ENCODE results near the gene RTL10.
"Not testable (repeated sequence)": the region's sequence is repeated elsewhere in the genome, so short reads cannot be mapped to it uniquely, and the experiment has no call there.

RTL10 gene

DNA sequence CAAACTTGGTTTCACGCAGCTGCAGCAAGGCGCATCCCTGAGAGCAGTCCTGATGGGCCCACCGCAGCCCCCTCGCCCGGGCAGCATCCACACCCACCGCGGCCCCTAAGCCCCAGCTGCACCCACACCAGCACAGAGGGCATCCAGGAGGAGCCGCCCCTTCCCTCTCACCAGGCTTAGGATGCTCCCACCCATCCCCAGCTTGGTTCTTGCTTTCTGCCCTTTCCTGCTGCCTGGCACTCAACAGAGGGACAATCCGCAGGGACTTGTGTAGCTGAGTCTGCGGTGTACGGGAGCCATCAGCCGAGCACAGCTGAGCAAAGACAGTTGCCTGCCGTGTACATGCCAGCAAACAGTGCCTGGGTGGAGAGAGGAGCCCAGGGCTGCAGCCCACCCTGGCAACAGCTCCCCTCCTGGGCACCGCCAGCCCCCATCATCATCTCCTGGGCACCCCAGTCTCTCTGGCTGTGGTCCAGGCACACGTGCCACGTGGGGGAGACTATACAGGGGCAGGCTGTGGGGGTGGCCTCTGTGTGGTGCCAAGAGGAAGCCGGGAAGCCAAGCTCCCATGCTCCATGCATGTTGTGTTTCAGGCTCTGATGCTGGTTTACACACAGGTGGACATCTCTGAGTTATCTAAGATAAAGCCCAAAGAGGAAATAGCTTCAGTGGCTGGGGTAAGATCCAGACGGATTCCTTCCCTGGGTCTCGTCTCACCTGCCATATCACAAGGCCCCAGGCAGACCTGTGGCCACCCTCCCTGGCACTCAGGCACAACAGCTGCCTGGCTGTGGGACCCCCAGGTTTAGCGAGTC lies 36.0 kb upstream of the RTL10 start:
- DNase-seq, result no peak

DNA sequence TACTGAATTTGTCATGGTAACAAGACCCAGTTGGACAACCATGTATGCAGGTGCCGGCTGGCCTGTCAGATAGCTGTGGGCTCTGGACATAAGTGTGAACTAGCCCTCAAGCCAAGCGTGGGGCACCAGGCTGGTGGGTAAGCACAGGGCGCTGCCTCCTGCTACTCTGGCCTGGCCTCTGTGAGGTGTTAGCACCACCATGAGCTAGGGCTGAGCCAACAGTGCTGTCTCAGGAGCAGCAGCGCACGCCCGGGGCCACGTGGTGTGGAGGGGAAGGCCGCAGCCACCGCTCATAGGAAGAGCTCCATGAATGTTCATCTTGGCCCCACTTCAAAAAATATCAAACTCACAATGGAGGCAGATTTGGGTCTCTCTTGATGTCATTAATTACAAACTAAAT lies 35.3 kb upstream of the RTL10 start:
- no peak for DNase-seq

DNA sequence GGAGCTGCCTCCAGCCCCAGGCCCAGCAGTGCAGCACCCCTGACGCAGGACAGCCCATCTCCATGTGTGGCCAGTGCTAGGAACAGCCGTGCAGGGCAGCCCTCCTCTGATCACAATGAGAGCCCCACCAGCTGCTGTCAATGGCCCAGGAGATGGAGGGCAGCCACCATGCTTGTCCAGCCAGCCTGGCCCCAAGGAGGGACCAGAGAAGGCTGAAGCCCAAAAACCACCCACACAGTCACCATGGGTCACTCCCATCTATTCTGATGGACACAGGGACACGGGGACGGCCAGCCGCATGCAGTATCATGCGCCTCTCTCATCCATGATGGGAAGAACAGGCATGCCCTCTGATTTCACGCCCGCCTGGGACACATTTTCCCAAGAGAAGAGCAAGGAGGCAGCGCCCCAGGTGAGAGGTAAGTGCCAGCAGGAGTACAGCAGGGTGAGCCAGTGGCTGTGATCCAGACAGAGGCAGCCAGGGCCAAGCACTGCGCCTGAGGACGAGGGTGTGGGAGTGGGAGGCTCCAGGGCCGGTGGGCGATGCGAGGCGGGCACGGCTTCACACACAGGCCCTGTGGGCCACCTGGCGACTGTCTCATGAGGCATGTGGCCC lies 33.6 kb upstream of the RTL10 start:
- DNase-seq, result no peak

DNA sequence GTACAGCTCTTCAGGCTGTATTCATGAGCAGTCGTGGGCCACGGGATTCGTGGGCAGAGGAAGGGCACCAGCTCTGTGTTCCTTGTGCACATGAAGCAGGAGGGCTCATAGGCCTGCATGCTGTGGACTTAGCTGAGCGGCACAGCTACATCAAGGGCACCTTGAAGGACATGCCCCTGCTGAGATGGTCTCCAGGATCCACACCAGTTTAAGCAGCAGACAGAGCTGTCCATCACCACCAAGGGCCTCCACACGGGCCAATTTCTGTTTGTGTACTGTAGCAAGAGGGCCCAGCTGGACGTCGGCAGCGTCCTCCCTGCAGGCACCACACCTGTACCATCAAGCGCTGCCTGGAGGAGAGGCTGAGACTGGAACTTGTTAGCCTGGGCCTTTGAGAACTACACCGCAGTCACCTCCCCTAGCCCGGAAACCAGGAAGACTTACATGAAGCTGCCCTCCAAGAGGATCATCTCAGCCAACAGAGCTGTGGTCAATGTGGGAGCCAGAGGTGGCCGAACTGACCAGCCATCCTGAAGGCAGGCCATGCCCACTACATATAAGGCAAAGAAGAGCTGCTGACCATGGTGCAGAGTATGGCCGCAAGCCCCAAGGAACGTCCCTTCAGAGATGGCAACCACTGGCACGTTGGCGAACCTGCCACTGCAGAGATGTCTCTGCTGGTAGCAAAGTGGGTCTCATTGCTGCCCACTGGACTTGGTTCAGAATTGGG lies 32.7 kb upstream of the RTL10 start:
- DNase-seq, result no peak

DNA sequence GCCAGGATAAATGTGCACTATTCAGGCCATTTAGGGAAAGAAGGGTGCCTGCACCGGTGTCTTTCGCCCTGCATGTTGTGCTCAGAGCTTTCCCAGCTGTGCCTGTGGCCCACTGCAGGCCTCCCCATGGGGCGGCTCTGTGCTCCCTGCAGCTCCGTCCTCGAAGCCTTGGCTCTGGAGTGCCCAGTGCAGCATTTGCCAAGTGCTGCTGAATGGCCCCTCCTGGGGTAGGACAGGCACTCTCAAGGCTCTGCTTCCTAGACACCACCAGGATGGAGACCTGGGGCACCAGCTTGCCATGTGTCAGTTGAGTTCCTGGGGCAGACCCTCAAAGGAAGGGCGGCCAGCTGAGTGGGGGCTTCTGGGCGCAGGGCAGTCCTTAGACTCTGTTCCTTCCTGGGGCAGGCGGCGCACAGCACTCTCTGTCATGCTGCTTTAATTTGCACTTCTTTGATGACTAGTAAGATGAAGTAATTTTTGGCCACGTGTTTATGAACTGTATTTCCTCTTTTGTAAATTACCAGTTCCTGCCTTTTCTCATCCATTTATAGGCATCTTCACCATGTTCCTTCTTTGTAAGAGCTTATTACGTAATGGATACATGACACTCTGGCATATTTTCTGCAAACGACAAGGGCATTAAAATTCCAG lies 32.1 kb upstream of the RTL10 start:
- DNase-seq, result no peak

DNA sequence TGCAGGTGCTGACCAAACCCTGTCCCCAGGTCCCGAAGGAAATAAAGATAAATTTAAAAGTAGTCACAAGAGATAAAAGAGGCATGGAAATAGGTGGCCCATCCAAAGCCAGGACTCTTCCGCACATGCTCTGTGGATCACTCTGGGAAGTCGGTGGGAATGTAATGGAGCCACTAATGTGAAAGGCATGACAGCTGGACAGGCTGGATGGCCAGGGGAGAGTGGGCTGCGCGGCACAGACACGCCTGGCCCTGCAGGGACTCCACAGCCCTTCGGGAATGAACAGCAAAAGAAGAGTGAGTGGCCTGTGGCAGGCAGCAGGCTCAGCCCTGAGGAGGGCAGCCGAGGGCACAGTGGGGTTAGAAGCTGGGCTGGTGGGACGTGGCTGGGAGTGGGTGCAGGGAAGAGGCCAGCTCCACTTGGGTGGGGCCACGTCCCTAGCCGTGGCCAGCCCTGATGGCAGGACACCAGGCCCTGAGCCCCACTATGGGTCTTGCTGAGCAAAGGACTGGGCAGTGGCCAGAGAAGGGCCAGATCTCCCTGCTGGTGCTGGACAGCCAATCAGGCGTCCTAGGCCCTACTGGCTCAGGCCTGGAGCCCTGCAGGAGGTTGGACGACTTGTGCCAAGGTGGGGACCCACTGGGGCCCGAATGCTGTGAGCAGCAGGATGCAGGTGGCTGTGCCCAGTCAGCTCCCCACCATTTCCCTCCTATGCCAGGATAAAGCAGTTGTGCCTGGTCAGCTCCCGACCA lies 31.3 kb upstream of the RTL10 start:
- DNase-seq, result no peak

DNA sequence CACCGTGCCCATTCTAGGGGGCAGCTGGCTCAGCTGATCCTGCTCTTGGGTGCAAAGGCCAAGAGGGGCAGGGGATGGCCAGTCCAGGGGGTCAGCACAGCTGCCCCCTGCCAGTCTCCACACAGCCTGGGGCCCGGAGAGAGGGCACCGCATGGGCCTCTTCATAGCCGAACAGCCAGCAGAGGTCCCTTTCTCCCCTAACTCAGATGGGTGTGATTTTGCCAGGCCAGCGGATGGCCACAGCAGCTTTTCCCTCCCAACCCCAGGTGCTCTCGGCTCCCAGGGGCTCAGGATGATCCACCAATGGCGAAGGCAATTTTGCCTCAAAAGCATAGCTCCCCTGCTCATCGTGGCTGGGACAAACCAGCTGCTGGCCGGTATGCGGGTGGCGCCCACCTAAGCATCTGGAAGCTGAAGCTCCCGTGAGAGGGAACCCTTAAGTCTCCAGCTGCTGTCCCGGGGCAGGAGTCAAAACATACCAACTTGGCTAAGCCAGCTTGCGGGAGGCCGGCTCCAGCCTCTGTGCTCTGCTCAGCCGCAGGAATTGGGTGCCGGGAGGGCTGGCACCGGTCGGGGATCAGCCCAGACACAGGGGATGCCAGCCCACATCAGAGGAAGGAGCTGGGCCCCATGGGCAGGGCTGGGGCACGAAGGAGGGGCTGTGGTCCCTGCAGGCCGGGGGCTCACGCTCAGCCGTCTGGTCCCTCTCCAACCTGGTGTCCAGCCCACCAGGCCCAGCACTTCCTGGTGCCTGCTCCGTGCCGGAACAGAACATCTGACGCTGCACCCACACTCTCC lies 30.5 kb upstream of the RTL10 start:
- DNase-seq, result no peak

DNA sequence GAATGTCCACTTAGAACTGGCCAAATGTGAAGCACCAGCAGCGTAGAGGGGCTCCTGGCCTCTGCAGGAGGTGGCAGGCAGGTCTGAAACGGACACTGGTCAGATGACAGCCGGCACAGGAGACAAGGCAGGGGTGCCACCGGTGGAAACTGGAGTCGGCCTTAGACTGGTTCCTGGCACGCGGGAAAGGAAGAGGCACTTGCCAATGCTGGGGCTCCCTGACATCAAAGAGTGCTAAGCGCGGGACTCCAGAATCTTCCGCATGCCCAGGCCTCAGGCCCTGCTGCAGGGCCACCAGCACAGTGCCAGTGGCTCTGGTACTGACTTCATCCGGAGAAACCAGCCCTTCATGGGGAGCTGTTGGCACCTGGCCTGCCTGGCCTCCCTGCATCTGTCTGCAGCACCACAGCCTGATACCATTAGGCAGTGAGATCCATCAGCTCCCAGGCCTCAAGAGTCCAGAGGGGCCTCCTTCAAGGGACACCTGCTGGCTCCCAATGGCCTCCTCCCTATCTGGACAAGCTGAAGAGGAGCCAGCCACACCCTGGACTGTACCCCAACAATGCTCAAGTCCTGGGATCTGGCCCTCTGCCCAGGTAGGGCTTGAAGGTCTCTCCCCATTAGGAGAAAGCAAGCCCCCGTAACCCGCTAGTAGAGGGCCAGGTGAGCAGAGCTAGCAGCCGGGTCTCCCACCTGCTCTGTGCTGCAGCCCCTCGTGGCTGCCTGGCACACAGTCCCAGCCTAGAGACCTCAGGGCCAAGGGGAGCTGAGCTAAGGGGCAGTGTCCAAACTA lies 29.7 kb upstream of the RTL10 start:
- no peak for DNase-seq

DNA sequence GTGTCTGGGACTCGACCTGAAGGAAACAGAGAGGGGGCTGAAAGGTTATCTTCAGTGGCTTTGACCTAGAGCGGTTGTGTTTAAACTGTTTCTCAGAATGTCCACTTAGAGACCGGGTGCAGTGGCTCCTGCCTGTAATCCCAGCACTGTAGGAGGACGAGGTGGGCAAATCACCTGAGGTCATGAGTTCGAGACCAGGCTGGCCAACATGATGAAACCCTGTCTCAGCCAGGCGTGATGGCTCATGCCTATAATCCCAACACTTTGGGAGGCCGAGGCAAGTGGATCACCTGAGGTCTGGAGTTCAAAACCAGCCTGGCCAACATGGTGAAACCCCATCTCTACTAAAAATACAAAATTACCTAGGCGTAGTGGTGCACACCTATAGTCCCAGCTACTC lies 28.8 kb upstream of the RTL10 start:
- not testable (repeated sequence) for DNase-seq

DNA sequence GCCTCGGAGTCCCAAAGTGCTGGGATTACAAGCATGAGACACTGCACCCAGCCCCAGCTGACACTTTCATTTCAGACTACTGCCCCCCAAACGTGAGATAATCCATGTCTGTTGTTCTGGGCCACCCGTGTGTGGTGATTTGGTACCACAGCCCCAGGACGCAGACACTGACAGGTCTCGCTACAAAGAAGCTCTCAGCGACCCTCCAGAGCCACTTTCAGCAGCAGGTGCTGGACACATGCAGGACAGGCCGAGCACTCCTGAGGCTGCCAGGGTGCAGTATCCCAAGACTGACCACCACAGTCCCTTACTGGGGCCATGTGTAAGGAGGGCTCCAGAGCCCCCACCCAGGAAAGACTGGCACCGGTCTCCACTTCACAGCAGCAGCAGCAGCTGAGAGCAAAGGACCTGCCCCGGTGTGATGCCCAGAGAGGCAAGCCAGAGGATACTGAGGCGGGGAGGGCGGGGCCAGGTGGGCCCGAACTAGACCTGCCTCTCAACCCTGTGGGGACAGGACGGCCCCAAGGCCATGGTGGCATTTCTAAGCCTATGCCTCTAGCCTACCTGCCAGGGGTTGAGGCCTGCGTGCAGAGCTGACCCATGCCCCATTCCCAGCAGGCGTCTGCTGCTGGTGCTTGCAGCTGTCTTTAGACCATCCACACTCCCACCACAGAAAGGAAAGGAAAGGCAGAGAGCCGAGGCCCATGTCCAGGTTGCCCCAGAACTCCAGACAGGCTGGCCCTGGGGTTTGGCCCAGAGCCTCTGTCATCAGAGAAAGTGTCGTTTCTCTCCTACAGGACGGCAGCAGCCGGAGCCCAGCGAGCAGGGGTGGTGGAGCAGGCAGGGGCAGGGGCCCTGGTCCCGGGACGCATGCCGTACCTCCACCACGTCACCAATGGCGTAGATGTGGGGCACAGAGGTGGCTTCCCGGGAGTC lies 28.0 kb upstream of the RTL10 start:
- DNase-seq, result no peak

DNA sequence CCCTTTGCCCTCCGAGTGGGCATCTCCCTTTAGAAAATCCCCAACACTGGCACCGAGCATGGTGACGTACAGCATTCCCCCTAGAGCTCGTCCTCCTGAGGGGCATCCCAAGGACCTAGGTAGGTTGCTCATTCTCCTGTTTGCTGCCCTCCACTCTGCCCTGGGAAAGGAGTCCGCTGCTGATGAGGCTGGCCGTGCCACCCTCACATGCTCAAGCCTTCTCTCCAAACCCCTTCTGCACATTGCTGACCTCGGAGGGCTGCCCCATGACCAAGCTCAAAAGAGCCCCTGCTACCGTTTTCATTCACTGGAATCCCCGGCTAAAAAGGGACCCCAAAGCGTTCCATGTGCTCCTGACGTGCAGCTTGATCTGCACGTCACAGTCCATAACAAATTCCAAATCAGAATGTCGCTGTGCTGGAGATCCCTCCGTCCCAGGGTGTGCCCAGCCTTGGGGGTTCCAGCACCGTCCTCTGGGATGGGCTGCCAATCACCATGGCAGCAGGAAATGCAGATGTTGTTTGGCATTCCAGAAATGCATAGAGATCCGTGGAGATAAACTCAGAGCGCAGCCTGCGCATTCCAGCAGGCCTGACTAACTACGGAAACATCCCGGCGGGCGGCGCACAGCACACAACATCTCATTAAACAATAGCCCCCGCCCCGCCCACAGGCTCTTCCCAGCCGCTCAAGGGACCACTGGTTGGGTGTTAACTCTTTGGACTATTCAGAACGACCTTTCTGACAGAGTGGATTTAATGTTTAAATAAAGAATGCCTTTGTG lies 26.3 kb upstream of the RTL10 start:
- DNase-seq, result peak; percentile 68

DNA sequence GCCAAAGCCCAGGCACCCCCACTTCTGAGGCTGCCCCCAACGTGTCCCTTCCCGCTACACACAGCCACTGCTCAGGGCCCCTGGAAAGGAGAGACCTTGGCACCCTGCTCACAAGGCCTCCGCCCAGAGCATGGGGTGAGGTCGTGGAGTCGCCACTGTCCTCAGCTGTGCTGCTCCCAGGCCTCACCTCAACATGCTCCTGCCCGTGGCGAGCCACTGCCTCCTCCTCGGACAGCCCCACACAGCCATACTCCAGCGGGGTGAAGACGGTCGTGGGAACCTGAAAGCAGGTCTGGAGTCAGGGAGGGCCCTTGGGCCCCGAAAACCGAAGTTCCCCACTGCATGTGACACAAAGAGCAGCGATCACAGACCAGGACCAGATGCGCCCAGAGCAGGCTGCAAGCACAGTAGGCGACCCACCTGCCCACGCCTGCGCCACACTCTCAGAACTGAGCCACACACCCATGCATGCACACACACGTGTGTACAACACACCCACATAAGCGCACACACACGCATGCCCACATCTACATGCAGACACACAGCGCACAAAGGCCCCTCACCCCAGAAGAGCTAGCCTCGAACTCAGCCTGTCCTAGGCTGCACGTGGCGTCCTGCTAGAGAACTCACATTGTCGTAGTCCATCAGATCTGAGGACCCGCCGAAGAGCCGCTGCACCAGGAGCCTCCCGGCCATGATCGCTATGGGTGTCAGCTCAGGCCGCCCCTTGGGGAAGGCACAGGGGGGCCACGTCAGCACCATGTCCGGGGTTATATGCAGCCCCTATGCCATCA lies 25.5 kb upstream of the RTL10 start:
- no peak for DNase-seq

DNA sequence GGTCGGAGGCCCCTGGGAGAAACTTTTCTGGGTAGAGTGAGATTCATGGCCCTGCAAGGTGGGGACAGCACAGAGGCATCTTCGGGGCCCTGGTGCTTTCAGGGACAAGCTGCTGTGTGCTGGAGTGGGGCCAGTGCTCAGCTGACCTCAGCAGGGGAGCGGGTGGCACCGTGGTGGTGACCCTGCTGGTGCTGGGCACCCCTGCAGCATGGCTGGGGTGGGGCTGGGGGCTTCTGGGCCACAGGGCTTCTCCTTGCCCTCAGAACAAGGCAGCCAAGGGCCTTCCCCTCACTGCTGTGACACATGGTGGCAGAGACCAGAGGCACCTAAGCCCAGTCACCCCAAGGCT lies 24.9 kb upstream of the RTL10 start:
- no peak for DNase-seq

DNA sequence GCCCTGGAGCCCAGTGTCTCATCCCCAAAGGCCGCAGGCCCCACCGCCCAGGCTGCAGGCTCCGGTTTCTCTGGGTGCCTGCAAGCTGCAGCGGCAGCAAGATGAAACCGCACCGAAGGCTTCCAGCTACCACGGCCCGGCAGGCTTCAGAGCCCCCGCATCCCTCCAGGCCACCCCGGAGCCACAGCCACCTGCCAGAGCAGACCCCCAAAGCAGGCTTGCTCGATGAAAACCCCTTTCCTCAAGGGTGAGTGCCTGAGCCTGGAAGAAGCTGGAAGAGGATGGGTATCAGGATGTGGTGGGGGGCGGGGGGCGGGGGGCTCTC lies 24.5 kb upstream of the RTL10 start:
- no peak for DNase-seq

DNA sequence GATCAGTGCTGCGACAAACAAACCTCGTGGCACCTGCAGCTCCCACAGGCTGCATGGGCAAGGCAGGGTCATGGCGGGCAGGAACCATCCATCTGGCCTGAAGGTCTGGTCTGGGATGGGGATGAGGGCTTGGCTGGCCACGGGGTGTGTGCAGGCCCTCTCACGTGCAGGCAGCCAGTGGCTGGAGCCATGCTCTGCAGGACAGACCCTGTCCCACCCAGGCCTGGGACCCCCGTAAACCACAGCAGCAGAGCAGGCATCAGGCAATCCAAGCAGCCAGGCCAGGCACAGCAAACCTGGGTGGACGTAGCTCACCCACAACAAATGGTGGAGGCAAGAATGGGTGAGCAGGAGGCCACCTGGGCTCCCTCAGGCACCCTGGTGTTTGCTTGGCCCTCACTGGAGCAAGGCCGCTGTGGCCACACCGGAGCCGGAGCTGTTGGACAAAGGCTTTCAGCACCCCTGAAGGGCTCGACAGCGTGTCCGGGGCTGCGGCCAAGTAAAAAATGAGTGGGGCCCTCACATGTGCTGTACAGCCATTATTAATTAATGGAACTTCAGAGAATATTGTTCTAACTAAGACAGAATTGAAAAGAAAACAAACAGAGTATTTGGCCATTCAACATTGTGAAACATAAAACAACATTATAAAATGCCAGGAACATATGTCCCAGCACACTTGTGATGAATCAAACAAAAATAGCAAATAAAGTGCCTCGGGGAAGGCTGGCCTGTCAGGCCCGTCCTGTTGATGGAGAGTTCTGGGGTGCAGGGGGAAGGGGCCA lies 24.0 kb upstream of the RTL10 start:
- DNase-seq, result no peak

DNA sequence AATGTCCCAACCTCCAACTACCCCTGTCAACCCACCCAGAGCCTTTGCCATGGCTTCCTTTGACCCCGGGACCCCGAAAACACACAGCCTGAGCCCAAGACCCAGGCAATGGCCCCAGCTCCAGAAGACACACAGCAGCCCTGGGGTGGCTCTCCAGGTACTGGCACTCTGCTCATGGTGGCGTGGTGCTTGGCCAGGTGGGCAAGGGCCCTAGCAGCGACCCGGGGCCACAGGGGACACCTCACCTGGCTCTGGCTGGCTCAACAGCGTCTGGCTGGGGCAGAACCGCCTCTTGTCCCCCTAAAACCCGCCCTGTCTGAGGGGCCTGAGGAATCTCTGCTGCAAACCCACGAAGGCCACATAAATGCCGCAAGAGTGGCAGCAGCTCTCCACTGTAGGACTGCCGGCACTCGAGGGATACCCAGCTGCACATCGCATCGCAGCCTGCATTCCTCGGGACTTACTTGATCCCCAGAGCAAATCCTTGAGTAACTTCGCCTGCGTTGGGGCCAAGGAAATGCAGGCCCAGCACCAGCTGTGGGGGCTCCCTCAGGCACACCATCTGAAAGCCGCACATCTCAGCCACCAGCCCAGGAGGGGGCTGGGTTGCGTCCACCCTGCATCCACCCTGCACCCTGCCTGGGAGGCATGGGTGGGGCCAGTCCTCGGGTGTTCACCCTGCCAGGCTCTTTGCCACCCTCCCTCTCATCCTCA lies 23.1 kb upstream of the RTL10 start:
- no peak for DNase-seq

Measured in right kidney (tissue), 1 donor.